CD14-positive monocyte (primary cell): ENCODE data around the gene MSI2. TPM values are rescaled to one million over a fixed set of nuclear protein-coding genes. Genes with fewer than 3 reads are reported as not detected.

Experiments
- DNase-seq, 3 donors: peaks; one replicate each; pipeline ENCODE4 v3.0.0-alpha.2; 2011 to 2022
- H2AFZ ChIP-seq: 2 replicates; pipeline ENCODE4 v1.6.0; 2012; ENCODE audit warnings: mild to moderate bottlenecking, low read depth, low read length, inconsistent platforms; ENCODE audit not compliant: insufficient read depth, poor library complexity, severe bottlenecking
- H3K27ac ChIP-seq, 2 donors: 1 replicate in 1 of 2; 2 replicates in 1 of 2; pipeline ENCODE4 v1.5.1; 2012 to 2013; ENCODE audit warnings: low read length in 2 of 2, control low read depth in 1 of 2, inconsistent platforms in 1 of 2, low read depth in 1 of 2, mild to moderate bottlenecking in 1 of 2
- H3K27me3 ChIP-seq, 2 donors: one replicate each; pipeline versions ENCODE4 v1.6.0 to v1.6.1; 2011 to 2013; ENCODE audit warnings: low read length in 2 of 2; ENCODE audit not compliant: control insufficient read depth in 2 of 2, insufficient read depth in 2 of 2
- H3K36me3 ChIP-seq, 2 donors: replicated peaks in 1 of 2; 1 replicate in 1 of 2; 2 replicates in 1 of 2; pipeline versions ENCODE4 v1.5.1 to v1.6.1; 2012 to 2013; ENCODE audit warnings: low read length in 2 of 2, control low read depth in 1 of 2, inconsistent platforms in 1 of 2, mild to moderate bottlenecking in 1 of 2; ENCODE audit not compliant: insufficient read depth in 2 of 2, control insufficient read depth in 1 of 2
- H3K4me1 ChIP-seq, 2 donors: 1 replicate in 1 of 2; 2 replicates in 1 of 2; pipeline versions ENCODE4 v1.5.1 to v1.6.1; 2012 to 2013; ENCODE audit warnings: low read length in 2 of 2, control low read depth in 1 of 2, inconsistent platforms in 1 of 2, mild to moderate bottlenecking in 1 of 2, moderate library complexity in 1 of 2; ENCODE audit not compliant: insufficient read depth in 2 of 2, control insufficient read depth in 1 of 2
- H3K4me2 ChIP-seq: replicated peaks from 2 replicates; pipeline ENCODE3; 2012; ENCODE audit warnings: low read length, moderate library complexity, mild to moderate bottlenecking; ENCODE audit not compliant: poor library complexity, severe bottlenecking; ENCODE audit errors: extremely low read depth
- H3K4me3 ChIP-seq, 3 experiments: fragments of 200-600 bp in 1 of 3; sonication (generic) in 1 of 3; replicated peaks in 1 of 3; 1 replicate in 2 of 3; 2 replicates in 1 of 3; pipeline ENCODE4 v1.5.1; 2011 to 2013; ENCODE audit warnings: low read length in 3 of 3, mild to moderate bottlenecking in 3 of 3, control low read depth in 2 of 3, low read depth in 2 of 3, inconsistent platforms in 1 of 3, moderate library complexity in 1 of 3
- H3K79me2 ChIP-seq: 2 replicates; pipeline ENCODE4 v1.6.0; 2012; ENCODE audit warnings: mild to moderate bottlenecking, control low read depth, inconsistent platforms, low read length, moderate library complexity; ENCODE audit not compliant: insufficient read depth
- H3K9ac ChIP-seq: 2 replicates; pipeline ENCODE4 v1.6.0; 2017; ENCODE audit warnings: low read length, mild to moderate bottlenecking; ENCODE audit not compliant: insufficient read depth, poor library complexity, severe bottlenecking
- H3K9me3 ChIP-seq, 2 donors: replicated peaks in 1 of 2; 1 replicate in 1 of 2; 2 replicates in 1 of 2; pipeline versions ENCODE4 v1.5.1 to v1.6.1; 2012 to 2013; ENCODE audit warnings: low read length in 2 of 2, control low read depth in 1 of 2; ENCODE audit not compliant: control insufficient read depth in 1 of 2, insufficient read depth in 1 of 2
- H4K20me1 ChIP-seq: 2 replicates; pipeline ENCODE4 v1.6.0; 2012; ENCODE audit warnings: mild to moderate bottlenecking, low read length, control low read depth, moderate library complexity; ENCODE audit not compliant: insufficient read depth
- H3K27ac Mint-ChIP-seq, 7 donors: one replicate each; pipeline ENCODE4 v1.8.0; 2020; ENCODE audit warnings: mild to moderate bottlenecking in 7 of 7, mixed read lengths in 7 of 7, moderate library complexity in 6 of 7, inconsistent platforms in 2 of 7
- H3K27me3 Mint-ChIP-seq, 3 donors: one replicate each; pipeline ENCODE4 v1.8.0; 2021 to 2022; ENCODE audit warnings: low read depth in 3 of 3, mild to moderate bottlenecking in 3 of 3, mixed read lengths in 3 of 3, moderate library complexity in 3 of 3, inconsistent platforms in 1 of 3
- H3K36me3 Mint-ChIP-seq, 2 donors: one replicate each; pipeline ENCODE4 v1.8.0; 2020; ENCODE audit warnings: mixed read lengths in 2 of 2, inconsistent platforms in 1 of 2, mild to moderate bottlenecking in 1 of 2
- H3K4me1 Mint-ChIP-seq: one replicate; pipeline ENCODE4 v1.8.0; 2020; ENCODE audit warnings: mild to moderate bottlenecking, mixed read lengths
- H3K4me3 Mint-ChIP-seq, 2 donors: one replicate each; pipeline ENCODE4 v1.8.0; 2020; ENCODE audit warnings: mild to moderate bottlenecking in 2 of 2, mixed read lengths in 2 of 2, moderate library complexity in 1 of 2
- H3K9me3 Mint-ChIP-seq, 7 donors: one replicate each; pipeline ENCODE4 v1.8.0; 2020 to 2022; ENCODE audit warnings: mixed read lengths in 7 of 7, mild to moderate bottlenecking in 6 of 7, moderate library complexity in 6 of 7, inconsistent platforms in 2 of 7
- WGBS: methylation state at CpG from one replicate; pipeline ENCODE4 v1.1.5; 2013; ENCODE audit warnings: missing lambda C conversion rate; ENCODE audit not compliant: insufficient coverage; 5-methylcytosine and 5-hydroxymethylcytosine counted together
- intact Hi-C, 2 donors: fragments of 100-400 bp; cut with micrococcal nuclease; formaldehyde crosslinking; loops; one replicate each; pipeline versions ENCODE4 v1.15.0 to v1.15.1; 2023
- polyA plus RNA-seq, 3 donors: library from polyadenylated mRNA; depleted of rRNA in 1 of 3; unstranded in 2 of 3; stranded (reverse) in 1 of 3; fragments of 300-500 nt in 2 of 3; fragments of >200 nt in 1 of 3; fragmentation: Illumina TruSeq in 2 of 3; gene quantifications; 1 replicate in 2 of 3; 2 replicates in 1 of 3; pipeline ENCODE4 v1.2.3, GENCODE V29; 2012 to 2021
- TF ChIP-seq, protein P1 (sequence below): fragments of 200-600 bp; IDR thresholded peaks from one replicate; pipeline ENCODE4 v1.8.0; 2022; ENCODE audit warnings: antibody characterized with exemption, mild to moderate bottlenecking

Gene MSI2
- polyA plus RNA-seq, 3 donors, result 0.20 to 6.6 (median 0.37) TPM

DNA sequence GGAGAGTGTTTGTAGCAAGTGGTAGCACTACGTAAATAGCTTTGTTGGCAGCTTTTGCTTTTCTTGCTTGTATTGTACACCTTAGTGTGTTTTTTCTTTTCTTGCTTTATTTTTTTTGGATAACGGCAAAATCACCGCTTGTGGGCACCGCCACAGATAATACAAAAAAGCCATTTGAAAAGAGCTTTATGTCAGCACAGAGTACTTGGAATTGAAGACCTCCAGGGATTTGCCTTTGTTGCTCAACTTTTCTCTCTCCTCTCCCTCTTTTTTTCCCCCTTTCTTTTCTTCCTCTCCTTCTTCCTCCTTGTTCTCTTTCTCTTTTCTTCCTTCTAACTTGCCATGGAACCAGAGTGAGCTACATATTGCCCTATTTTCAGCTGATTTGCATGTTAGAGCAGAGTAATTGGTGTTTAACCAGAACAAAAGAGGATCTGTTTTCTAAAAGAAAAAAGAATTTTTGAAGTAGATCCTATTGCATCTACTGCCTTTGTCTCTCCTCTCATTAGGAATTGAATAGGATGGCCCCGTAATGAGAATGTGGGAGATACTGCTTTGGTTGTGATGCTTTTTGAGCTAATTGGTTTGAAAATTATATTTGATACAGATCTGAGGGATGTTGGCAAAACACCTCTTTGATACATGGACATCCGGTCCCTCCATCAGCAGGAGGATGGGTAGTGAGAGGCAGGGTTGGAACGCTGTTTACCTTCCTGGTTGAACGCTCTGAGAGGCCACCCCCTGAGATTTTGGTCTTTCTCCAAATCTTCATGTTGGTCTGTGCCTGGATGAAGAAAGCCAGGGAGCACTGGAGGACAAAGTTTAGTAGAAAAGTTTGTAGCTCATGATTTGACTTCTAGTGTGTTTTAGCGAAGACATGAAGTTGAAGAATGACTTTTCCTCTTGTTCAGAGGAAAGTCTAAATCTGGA is 85.6 kb downstream of the MSI2 start:
- Mint-ChIP-seq H3K9me3 (peaks cover 0 to 3% (median under 1%) of the 10 kb centered on the region in 7 donors), H3K27ac (no peak overlapping the region), H3K36me3 (peaks cover 3 to 33% of the 10 kb centered on the region in 2 donors), H3K4me1 (peaks cover 15% of the 10 kb centered on the region), H3K27me3 (peaks cover 18 to 50% (median 19%) of the 10 kb centered on the region in 3 donors), H3K4me3 (peak overlapping the region in 1 of 2 donors; percentile 40)
- no peak overlapping the region for H3K9ac ChIP-seq
- no peaks in the 10 kb centered on the region for H3K36me3 ChIP-seq
- H3K27ac ChIP-seq, result no peak overlapping the region
- H3K27me3 ChIP-seq, result peaks cover 0 to 14% of the 10 kb centered on the region in 2 donors
- TF ChIP-seq, protein P1, sequence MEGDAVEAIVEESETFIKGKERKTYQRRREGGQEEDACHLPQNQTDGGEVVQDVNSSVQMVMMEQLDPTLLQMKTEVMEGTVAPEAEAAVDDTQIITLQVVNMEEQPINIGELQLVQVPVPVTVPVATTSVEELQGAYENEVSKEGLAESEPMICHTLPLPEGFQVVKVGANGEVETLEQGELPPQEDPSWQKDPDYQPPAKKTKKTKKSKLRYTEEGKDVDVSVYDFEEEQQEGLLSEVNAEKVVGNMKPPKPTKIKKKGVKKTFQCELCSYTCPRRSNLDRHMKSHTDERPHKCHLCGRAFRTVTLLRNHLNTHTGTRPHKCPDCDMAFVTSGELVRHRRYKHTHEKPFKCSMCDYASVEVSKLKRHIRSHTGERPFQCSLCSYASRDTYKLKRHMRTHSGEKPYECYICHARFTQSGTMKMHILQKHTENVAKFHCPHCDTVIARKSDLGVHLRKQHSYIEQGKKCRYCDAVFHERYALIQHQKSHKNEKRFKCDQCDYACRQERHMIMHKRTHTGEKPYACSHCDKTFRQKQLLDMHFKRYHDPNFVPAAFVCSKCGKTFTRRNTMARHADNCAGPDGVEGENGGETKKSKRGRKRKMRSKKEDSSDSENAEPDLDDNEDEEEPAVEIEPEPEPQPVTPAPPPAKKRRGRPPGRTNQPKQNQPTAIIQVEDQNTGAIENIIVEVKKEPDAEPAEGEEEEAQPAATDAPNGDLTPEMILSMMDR, result no peak
- peaks cover 6 to 9% of the 10 kb centered on the region in 2 donors for H3K4me1 ChIP-seq
- no peaks in the 10 kb centered on the region for H3K79me2 ChIP-seq
- DNase-seq, result no peak
- no peak overlapping the region for H3K4me3 ChIP-seq
- H2AFZ ChIP-seq, result no peak overlapping the region
- intact Hi-C loops, result no loop called here
- no peaks in the 10 kb centered on the region for H3K9me3 ChIP-seq
- H3K4me2 ChIP-seq, result no peak overlapping the region
- H4K20me1 ChIP-seq, result peaks cover 13% of the 10 kb centered on the region
- 77% methylated on average over 4 of the region's 9 CpGs for WGBS

DNA sequence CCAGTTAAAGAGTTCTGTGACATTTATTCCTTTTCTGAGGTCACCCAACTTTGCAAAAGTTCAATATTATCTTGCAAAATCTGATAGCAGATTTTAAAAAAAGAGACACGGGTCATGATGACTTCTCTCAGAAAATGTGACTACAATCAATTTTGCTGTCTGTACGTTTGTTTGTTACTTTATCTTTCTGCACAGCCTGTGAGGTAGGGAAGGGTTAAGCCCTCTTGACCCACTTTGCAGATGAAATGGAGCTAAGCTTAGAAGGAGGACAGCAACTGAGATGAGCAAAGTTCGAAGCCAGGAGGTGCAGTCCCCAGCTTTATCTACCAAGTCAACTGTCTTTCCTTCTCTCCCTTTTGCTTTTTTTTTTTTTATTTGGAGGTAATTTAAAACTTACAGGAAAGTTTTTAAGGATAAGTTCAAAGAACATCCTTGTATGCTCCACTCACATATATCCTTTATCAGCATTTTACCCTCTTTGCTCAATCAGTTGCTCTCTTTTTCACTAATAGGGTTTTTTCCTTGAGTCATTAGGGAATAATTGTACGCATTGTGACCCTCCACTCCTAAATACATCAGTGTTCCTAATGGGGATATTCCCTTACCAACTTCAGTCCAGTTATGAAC is 86.8 kb downstream of the MSI2 start:
- Histone ChIP-seq H2AFZ (no peak overlapping the region), H3K4me3 (no peak overlapping the region), H3K4me2 (no peak overlapping the region), H3K36me3 (peaks cover 4% of the 10 kb centered on the region in 2 donors), H3K79me2 (no peaks in the 10 kb centered on the region), H4K20me1 (peaks cover 8% of the 10 kb centered on the region), H3K4me1 (peaks cover 6 to 9% of the 10 kb centered on the region in 2 donors), H3K27me3 (peaks cover 0 to 4% of the 10 kb centered on the region in 2 donors), H3K9ac (no peak overlapping the region), H3K9me3 (no peaks in the 10 kb centered on the region), H3K27ac (no peak overlapping the region)
- TF ChIP-seq, protein P1, result no peak
- H3K4me3 Mint-ChIP-seq, result no peak overlapping the region
- intact Hi-C loops, result no loop called here
- peaks cover 14% of the 10 kb centered on the region for H3K4me1 Mint-ChIP-seq
- peaks cover 7 to 33% of the 10 kb centered on the region in 2 donors for H3K36me3 Mint-ChIP-seq
- no peak for DNase-seq
- no peak overlapping the region for H3K27ac Mint-ChIP-seq
- H3K27me3 Mint-ChIP-seq, result peaks cover 11 to 39% (median 17%) of the 10 kb centered on the region in 3 donors
- WGBS, result no CpG with 5 or more reads among the region's 4 CpGs
- peaks cover 0 to 3% (median 0%) of the 10 kb centered on the region in 7 donors for H3K9me3 Mint-ChIP-seq
